Endothelial cell of umbilical vein (primary cell): ENCODE results near the gene CLTCL1. TPM values are rescaled to one million over a fixed set of nuclear protein-coding genes. Genes with fewer than 3 reads are reported as not detected.

Experiments used
- BruUV-seq: library from RNA; stranded (reverse); fragments of 400-500 nt; replicated peaks from 2 replicates; lab custom pipeline; 2021; lab: Mats Ljungman, UMichigan
- CTCF ChIA-PET: fragments of 300-600, 350-600 bp; sonication (Branson Sonifier 250); formaldehyde crosslinking; loops from one replicate; lab custom pipeline; 2021; ENCODE audit warnings: antibody characterized with exemption, inconsistent platforms; lab: Charles Lee
- POLR2A ChIA-PET: fragments of 300-600, 350-600 bp; sonication (Branson Sonifier 250); formaldehyde crosslinking; loops from one replicate; lab custom pipeline; 2021; ENCODE audit warnings: antibody characterized with exemption, inconsistent platforms; lab: Charles Lee
- DNase-seq: peaks from one replicate; pipeline ENCODE4 v3.0.0-alpha.2; 2011; ENCODE audit warnings: low read depth, low spot score
- FAIRE-seq: peaks from 2 replicates; lab custom pipeline; 2011; peaks lifted over from hg19 to GRCh38; lab: Jason Lieb, UNC
- H2AFZ ChIP-seq: 2 replicates; pipeline ENCODE4 v1.6.0; 2012; ENCODE audit warnings: low read depth, low read length, control low read depth, inconsistent platforms
- H3K27ac ChIP-seq: 2 replicates; pipeline ENCODE4 v1.5.1; 2011; ENCODE audit warnings: low read depth, mild to moderate bottlenecking, control low read depth, low read length, moderate library complexity; ENCODE audit not compliant: insufficient read depth
- H3K27me3 ChIP-seq, 2 experiments: 2 replicates each; pipeline versions ENCODE4 v1.6.0 to v1.6.1; 2011; ENCODE audit warnings: low read length in 2 of 2, mixed read lengths in 1 of 2; ENCODE audit not compliant: control insufficient read depth in 2 of 2, insufficient read depth in 2 of 2
- H3K36me3 ChIP-seq, 2 experiments: 2 replicates in 1 of 2; 3 replicates in 1 of 2; pipeline ENCODE4 v1.5.1; 2011; ENCODE audit warnings: low read length in 2 of 2, mild to moderate bottlenecking in 1 of 2, moderate library complexity in 1 of 2; ENCODE audit not compliant: control insufficient read depth in 2 of 2, insufficient read depth in 2 of 2; ENCODE audit errors: extremely low read depth in 1 of 2
- H3K4me1 ChIP-seq: 3 replicates; pipeline ENCODE4 v1.5.1; 2011; ENCODE audit warnings: mild to moderate bottlenecking, low read length; ENCODE audit not compliant: control insufficient read depth, insufficient read depth; ENCODE audit errors: extremely low read depth
- H3K4me2 ChIP-seq: 2 replicates; pipeline ENCODE4 v1.6.1; 2011; ENCODE audit warnings: low read length, control low read depth, mixed read lengths; ENCODE audit not compliant: insufficient read depth
- H3K4me3 ChIP-seq, 3 experiments: fragments of 200-600 bp in 1 of 3; sonication (generic), shearing (Covaris generic) in 1 of 3; replicated peaks in 1 of 3; 2 replicates each; pipeline ENCODE4 v1.5.1; 2011 to 2016; ENCODE audit warnings: control low read depth in 3 of 3, low read length in 3 of 3, mild to moderate bottlenecking in 2 of 3, inconsistent platforms in 1 of 3, low read depth in 1 of 3, moderate library complexity in 1 of 3; ENCODE audit not compliant: insufficient read depth in 1 of 3
- H3K79me2 ChIP-seq: 2 replicates; pipeline ENCODE4 v1.6.0; 2012; ENCODE audit warnings: low read length, inconsistent platforms; ENCODE audit not compliant: control insufficient read depth, insufficient read depth
- H3K9ac ChIP-seq: replicated peaks from 2 replicates; pipeline ENCODE3; 2011; ENCODE audit warnings: low read length, control low read depth; ENCODE audit not compliant: insufficient read depth; ENCODE audit errors: extremely low read depth
- H3K9me1 ChIP-seq: replicated peaks from 3 replicates; pipeline ENCODE4 v1.6.0; 2011; ENCODE audit warnings: mild to moderate bottlenecking, low read length; ENCODE audit not compliant: control insufficient read depth, insufficient read depth; ENCODE audit errors: extremely low read depth
- H3K9me3 ChIP-seq: replicated peaks from 2 replicates; pipeline ENCODE4 v1.5.1; 2012; ENCODE audit warnings: low read length, inconsistent platforms; ENCODE audit not compliant: control insufficient read depth, insufficient read depth
- H4K20me1 ChIP-seq: replicated peaks from 2 replicates; pipeline ENCODE3; 2011; ENCODE audit warnings: mild to moderate bottlenecking, low read length; ENCODE audit not compliant: control insufficient read depth, insufficient read depth; ENCODE audit errors: extremely low read depth
- EZH2 ChIP-seq: IDR thresholded peaks from 2 replicates; pipeline ENCODE4 v1.6.1; 2012; ENCODE audit warnings: borderline replicate concordance, low read depth, mild to moderate bottlenecking, moderate library complexity, low read length, inconsistent platforms; ENCODE audit not compliant: severe bottlenecking
- FOS ChIP-seq: IDR thresholded peaks from 2 replicates; pipeline ENCODE4 v1.6.1; 2011; ENCODE audit warnings: mild to moderate bottlenecking, low read length, moderate library complexity, borderline replicate concordance; ENCODE audit not compliant: insufficient read depth
- GATA2 ChIP-seq: IDR thresholded peaks from 2 replicates; pipeline ENCODE4 v1.7.0; 2011; ENCODE audit warnings: low read depth, mild to moderate bottlenecking, moderate library complexity, mixed read lengths, low read length; ENCODE audit not compliant: insufficient read length, insufficient read depth
- JUN ChIP-seq: IDR thresholded peaks from 2 replicates; pipeline ENCODE4 v1.6.1; 2011; ENCODE audit warnings: borderline replicate concordance, low read depth; ENCODE audit not compliant: insufficient read length, insufficient read depth
- MAX ChIP-seq: IDR thresholded peaks from 2 replicates; pipeline ENCODE4 v1.6.1; 2011; ENCODE audit not compliant: insufficient read depth, insufficient read length
- MYC ChIP-seq: IDR thresholded peaks from one replicate; pipeline ENCODE4 v1.6.1; 2011; ENCODE audit warnings: mild to moderate bottlenecking, low read depth, low read length
- POLR2A ChIP-seq: IDR thresholded peaks from 2 replicates; pipeline ENCODE4 v1.6.1; 2012; ENCODE audit warnings: low read depth, mild to moderate bottlenecking, control low read depth, low read length
- POLR2AphosphoS5 ChIP-seq: IDR thresholded peaks from 2 replicates; pipeline ENCODE4 v1.6.1; 2012; ENCODE audit warnings: low read depth, mild to moderate bottlenecking, control low read depth, low read length, moderate library complexity; ENCODE audit not compliant: insufficient read depth
- dilution Hi-C: fragments of 300-500 bp; cut with MboI; formaldehyde crosslinking; loops from one replicate; pipeline ENCODE4 v1.15.0; 2019; ENCODE audit warnings: low sequenced_read_pairs; ENCODE audit not compliant: extremely low pct_ligation_motif_present
- intact Hi-C: fragments of 100-400 bp; cut with micrococcal nuclease; formaldehyde crosslinking; loops from one replicate; pipeline ENCODE4 v1.10.0; 2022
- polyA plus RNA-seq, 4 experiments: library from polyadenylated mRNA; depleted of rRNA in 3 of 4; stranded (reverse) in 3 of 4; unstranded in 1 of 4; fragments of >200 nt; gene quantifications; 2 replicates each; pipeline versions ENCODE4 v1.2.1 to v1.2.3, GENCODE V29; 2011 to 2012; ENCODE audit warnings: missing spikeins in 1 of 4
- total RNA-seq: library from RNA; stranded (reverse); gene quantifications from 2 replicates; pipeline ENCODE4 v1.2.3, GENCODE V29; 2021
- TF ChIP-seq, protein P1 (sequence below), 2 donors: IDR thresholded peaks; 1 replicate in 1 of 2; 2 replicates in 1 of 2; pipeline ENCODE4 v1.5.1; 2011; ENCODE audit warnings: low read length in 2 of 2, mild to moderate bottlenecking in 2 of 2, moderate library complexity in 2 of 2, control low read depth in 1 of 2, inconsistent platforms in 1 of 2, low read depth in 1 of 2; ENCODE audit not compliant: insufficient read depth in 1 of 2; ENCODE audit errors: extremely low read depth in 1 of 2

CLTCL1 gene
- total and polyA plus RNA-seq, 2 donors (not counting 3 experiments of a cell fraction or from before 2014, with no cell fraction given): 5.0 to 6.2 TPM

DNA sequence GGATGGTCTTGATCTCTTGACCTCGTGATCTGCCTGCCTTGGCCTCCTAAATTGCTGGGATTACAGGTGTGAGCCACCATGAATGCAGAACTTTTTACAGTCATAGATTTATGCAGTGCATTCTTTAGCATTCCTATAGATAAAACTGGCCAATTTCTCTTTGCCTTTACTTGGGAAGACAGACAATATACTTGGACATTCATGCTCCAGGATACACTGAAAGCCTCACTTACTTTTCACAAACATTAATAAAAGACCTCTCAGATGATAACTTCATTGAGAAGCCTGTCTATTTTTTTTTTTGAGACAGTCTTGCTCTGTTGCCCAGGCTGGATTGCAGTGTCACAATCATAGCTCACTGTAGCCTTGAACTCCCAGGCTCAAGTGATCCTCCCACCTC, 12.3 kb upstream of the CLTCL1 start:
- CTCF ChIA-PET: no interaction called here
- DNase-seq (no peak), FAIRE-seq (no peak)
- intact Hi-C loops: no loop called here
- Histone ChIP-seq H3K36me3 (no peaks in the 10 kb centered on the region), H3K79me2 (no peaks in the 10 kb centered on the region), H3K4me3 (no peak overlapping the region), H2AFZ (no peak overlapping the region), H3K9me1 (no peaks in the 10 kb centered on the region), H3K9me3 (no peaks in the 10 kb centered on the region), H3K27ac (no peak overlapping the region), H3K4me2 (no peak overlapping the region), H3K4me1 (no peaks in the 10 kb centered on the region), H3K9ac (no peak overlapping the region), H3K27me3 (peaks cover 0 to 2% of the 10 kb centered on the region in 2 experiments), H4K20me1 (no peaks in the 10 kb centered on the region)
- BruUV-seq: no TSS peak
- POLR2A ChIA-PET: no interaction called here
- dilution Hi-C loops: no loop called here
- TF ChIP-seq, protein P1, sequence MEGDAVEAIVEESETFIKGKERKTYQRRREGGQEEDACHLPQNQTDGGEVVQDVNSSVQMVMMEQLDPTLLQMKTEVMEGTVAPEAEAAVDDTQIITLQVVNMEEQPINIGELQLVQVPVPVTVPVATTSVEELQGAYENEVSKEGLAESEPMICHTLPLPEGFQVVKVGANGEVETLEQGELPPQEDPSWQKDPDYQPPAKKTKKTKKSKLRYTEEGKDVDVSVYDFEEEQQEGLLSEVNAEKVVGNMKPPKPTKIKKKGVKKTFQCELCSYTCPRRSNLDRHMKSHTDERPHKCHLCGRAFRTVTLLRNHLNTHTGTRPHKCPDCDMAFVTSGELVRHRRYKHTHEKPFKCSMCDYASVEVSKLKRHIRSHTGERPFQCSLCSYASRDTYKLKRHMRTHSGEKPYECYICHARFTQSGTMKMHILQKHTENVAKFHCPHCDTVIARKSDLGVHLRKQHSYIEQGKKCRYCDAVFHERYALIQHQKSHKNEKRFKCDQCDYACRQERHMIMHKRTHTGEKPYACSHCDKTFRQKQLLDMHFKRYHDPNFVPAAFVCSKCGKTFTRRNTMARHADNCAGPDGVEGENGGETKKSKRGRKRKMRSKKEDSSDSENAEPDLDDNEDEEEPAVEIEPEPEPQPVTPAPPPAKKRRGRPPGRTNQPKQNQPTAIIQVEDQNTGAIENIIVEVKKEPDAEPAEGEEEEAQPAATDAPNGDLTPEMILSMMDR (IDR thresholded peaks at IDR 0.05; ENCODE audit: extremely low read depth in 1 of 2, insufficient read depth in 1 of 2, low read depth in 1 of 2, low read length in 2 of 2): no peak
- no peak for TF ChIP-seq FOS
- TF ChIP-seq POLR2A: no peak
- TF ChIP-seq EZH2: no peak
- no peak for TF ChIP-seq MAX
- no peak for TF ChIP-seq GATA2
- TF ChIP-seq JUN: no peak
- TF ChIP-seq POLR2AphosphoS5: no peak
- no peak for TF ChIP-seq MYC
